HepG2 (cell line): ENCODE data around the gene SKIDA1. TPM values are rescaled to one million over a fixed set of nuclear protein-coding genes. Genes with fewer than 3 reads are reported as not detected.

ENCODE experiments used
- FOXA3 ChIP-seq: IDR thresholded peaks from 2 replicates; pipeline ENCODE4 v1.6.1; 2016; ENCODE audit warnings: missing genetic modification reagents, missing compliant biosample characterization
- GABPB1 ChIP-seq: IDR thresholded peaks from 2 replicates; pipeline ENCODE4 v1.6.1; 2016; ENCODE audit warnings: mild to moderate bottlenecking, missing genetic modification reagents, moderate library complexity, missing compliant biosample characterization
- IKZF4 ChIP-seq: sonication (generic); formaldehyde crosslinking; IDR thresholded peaks from 2 replicates; pipeline ENCODE4 v1.5.1; 2020; ENCODE audit warnings: borderline replicate concordance, mild to moderate bottlenecking, low read depth, missing genetic modification reagents; ENCODE audit errors: not compliant biosample characterization
- KAT2B ChIP-seq: fragments of 150-350 bp; IDR thresholded peaks from 2 replicates; pipeline ENCODE4 v1.6.1; 2014; ENCODE audit warnings: low read depth, low read length, borderline replicate concordance
- MLLT10 ChIP-seq: sonication (generic); formaldehyde crosslinking; IDR thresholded peaks from 2 replicates; pipeline ENCODE4 v1.4.0; 2020; ENCODE audit warnings: missing genetic modification reagents
- POLR2AphosphoS5 ChIP-seq: IDR thresholded peaks from 2 replicates; pipeline ENCODE4 v1.6.1; 2012; ENCODE audit warnings: low read depth, low read length
- SAP130 ChIP-seq: IDR thresholded peaks from 2 replicates; pipeline ENCODE4 v1.6.1; 2016; ENCODE audit warnings: low read depth
- SNAPC2 ChIP-seq: sonication (generic); formaldehyde crosslinking; IDR thresholded peaks from 2 replicates; pipeline ENCODE4 v1.8.1; 2022; ENCODE audit warnings: mild to moderate bottlenecking, missing genetic modification reagents
- SP1 ChIP-seq, 2 experiments: fragments of 450-650 bp in 1 of 2; sonication (generic) in 1 of 2; formaldehyde crosslinking in 1 of 2; IDR thresholded peaks; 2 replicates each; pipeline versions ENCODE4 v1.4.0 to v1.6.1; 2016 to 2020; ENCODE audit warnings: missing genetic modification reagents in 1 of 2
- SPEN ChIP-seq: sonication (generic); formaldehyde crosslinking; IDR thresholded peaks from 2 replicates; pipeline ENCODE4 v1.5.1; 2020; ENCODE audit warnings: low read depth, mild to moderate bottlenecking, missing genetic modification reagents
- TBL1XR1 ChIP-seq: fragments of 150-350 bp; IDR thresholded peaks from 2 replicates; pipeline ENCODE4 v1.6.1; 2014; ENCODE audit warnings: borderline replicate concordance, low read length; ENCODE audit not compliant: partially characterized antibody
- ZFP62 ChIP-seq: sonication (generic); formaldehyde crosslinking; IDR thresholded peaks from 2 replicates; pipeline ENCODE4 v1.4.0; 2020; ENCODE audit warnings: missing genetic modification reagents
- ZKSCAN5 ChIP-seq: sonication (generic); formaldehyde crosslinking; IDR thresholded peaks from 2 replicates; pipeline ENCODE4 v1.5.1; 2020; ENCODE audit warnings: mild to moderate bottlenecking, missing genetic modification reagents
- ZMYM3 ChIP-seq: sonication (generic); formaldehyde crosslinking; IDR thresholded peaks from 2 replicates; pipeline ENCODE4 v1.5.1; 2020; ENCODE audit warnings: mild to moderate bottlenecking, missing genetic modification reagents
- ZNF143 ChIP-seq: sonication (generic); formaldehyde crosslinking; IDR thresholded peaks from 2 replicates; pipeline ENCODE4 v1.4.0; 2020; ENCODE audit warnings: missing genetic modification reagents
- ZNF260 ChIP-seq: sonication (generic); formaldehyde crosslinking; IDR thresholded peaks from 2 replicates; pipeline ENCODE4 v1.4.0; 2020; ENCODE audit warnings: missing genetic modification reagents, low read depth, mild to moderate bottlenecking, borderline replicate concordance
- ZNF296 ChIP-seq: sonication (generic); formaldehyde crosslinking; conservative IDR thresholded peaks from 2 replicates; pipeline ENCODE4 v1.5.0; 2020; ENCODE audit warnings: mild to moderate bottlenecking, missing genetic modification reagents
- ZNF331 ChIP-seq: sonication (generic); formaldehyde crosslinking; IDR thresholded peaks from 2 replicates; pipeline ENCODE4 v1.4.0; 2020; ENCODE audit warnings: missing genetic modification reagents
- ZSCAN30 ChIP-seq: sonication (generic); formaldehyde crosslinking; IDR thresholded peaks from 2 replicates; pipeline ENCODE4 v1.5.0; 2020; ENCODE audit warnings: mild to moderate bottlenecking, missing genetic modification reagents
- polyA plus RNA-seq, 8 experiments: library from polyadenylated mRNA; depleted of rRNA in 3 of 8; stranded (reverse) in 7 of 8; unstranded in 1 of 8; fragments of >200 nt; fragmentation: Illumina TruSeq in 4 of 8; extraction: Trizol in 4 of 8; gene quantifications; 2 replicates each; pipeline versions ENCODE4 v1.2.1 to v1.2.3, GENCODE V29; 2011 to 2016; ENCODE audit warnings: low read depth in 4 of 8, missing spikeins in 1 of 8, mixed read lengths in 1 of 8; ENCODE audit not compliant: insufficient read depth in 1 of 8
- total RNA-seq, 5 experiments: library from RNA; depleted of rRNA; stranded (reverse); fragments of >200 nt; fragmentation: Illumina TruSeq; extraction: Trizol; gene quantifications; 2 replicates each; pipeline ENCODE4 v1.2.3, GENCODE V29; 2016; ENCODE audit warnings: low read depth in 1 of 5
- TF ChIP-seq, protein P1 (sequence below): sonication (generic); formaldehyde crosslinking; IDR thresholded peaks from 2 replicates; pipeline ENCODE4 v1.5.0; 2020; ENCODE audit warnings: mild to moderate bottlenecking, missing genetic modification reagents, borderline replicate concordance
- TF ChIP-seq, protein P2 (sequence below): sonication (generic); formaldehyde crosslinking; IDR thresholded peaks from 2 replicates; pipeline ENCODE4 v1.9.0; 2022; ENCODE audit warnings: missing genetic modification reagents, mild to moderate bottlenecking, borderline replicate concordance
- TF ChIP-seq, protein P3 (sequence below): sonication (generic); formaldehyde crosslinking; IDR thresholded peaks from 2 replicates; pipeline ENCODE4 v1.5.1; 2020; ENCODE audit warnings: missing genetic modification reagents, mild to moderate bottlenecking, borderline replicate concordance
- TF ChIP-seq, protein P4 (sequence below): IDR thresholded peaks from 2 replicates; pipeline ENCODE4 v1.6.1; 2018; ENCODE audit warnings: missing genetic modification reagents, mild to moderate bottlenecking, missing compliant biosample characterization

SKIDA1 gene
- total and polyA plus RNA-seq, 2 of the 13 experiments (the other 11 are each of a cell fraction or from before 2014, with no cell fraction given) = 0.73 to 1.5 TPM

DNA sequence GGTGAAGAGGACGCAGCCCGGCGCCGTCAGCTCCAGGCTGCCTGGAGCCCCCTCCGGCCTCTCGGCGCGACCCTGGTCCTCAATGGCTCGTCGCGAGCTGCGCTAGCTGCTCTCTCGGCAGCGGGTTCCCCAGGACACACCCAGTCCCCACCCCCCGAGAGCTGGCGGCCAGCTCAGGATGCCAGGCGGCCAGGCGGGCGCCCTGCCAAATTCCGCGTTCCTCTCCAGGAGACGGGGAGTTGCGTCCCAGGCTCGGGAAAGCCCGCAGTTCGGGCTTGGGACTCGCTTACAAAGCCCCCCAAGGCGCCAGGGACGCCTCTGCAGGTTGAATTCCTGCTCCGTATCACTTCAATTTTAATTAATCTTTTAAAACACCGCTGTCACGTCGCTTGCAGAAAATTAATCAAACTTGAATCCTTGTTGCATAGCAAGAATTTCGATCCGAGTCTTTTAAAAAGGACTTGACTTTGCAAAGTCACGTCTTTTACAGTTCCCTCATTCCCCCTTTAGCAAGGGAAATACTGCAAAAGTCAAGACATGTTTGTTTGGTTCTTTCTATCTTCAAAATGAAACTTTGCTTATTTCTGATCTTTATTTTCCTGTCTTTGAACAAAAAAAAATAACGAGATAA is 28.2 kb downstream of the SKIDA1 start (continued):
- TF ChIP-seq ZMYM3 (CRISPR knock-in tag) (0 out of 2 replicates have a peak, but pooled peaks have one; percentile 11), ZSCAN30 (CRISPR knock-in tag) (no peak), ZNF143 (CRISPR knock-in tag) (peak; percentile 17; the same call in 1 of the 2 replicates), IKZF4 (CRISPR knock-in tag) (no peak), TBL1XR1 (no peak), ZNF331 (CRISPR knock-in tag) (peak; percentile 59; the same call in 1 of the 2 replicates), SAP130 (CRISPR knock-in tag) (peak; percentile 74), SP1 (IDR thresholded peaks at IDR 0.05) (no peak), SP1 (CRISPR knock-in tag; IDR thresholded peaks at IDR 0.05) (peak; percentile 54; the same call in 1 of the 2 replicates), POLR2AphosphoS5 (peak; percentile 75; the same call in 1 of the 2 replicates), ZNF260 (CRISPR knock-in tag) (no peak), FOXA3 (CRISPR knock-in tag) (peak; percentile 49), ZNF296 (CRISPR knock-in tag) (no peak), ZKSCAN5 (CRISPR knock-in tag) (no peak), MLLT10 (CRISPR knock-in tag) (no peak), ZFP62 (CRISPR knock-in tag) (no peak), KAT2B (no peak), GABPB1 (CRISPR knock-in tag) (peak; percentile 70; the same call in 1 of the 2 replicates), SPEN (CRISPR knock-in tag) (peak; percentile 66), SNAPC2 (CRISPR knock-in tag) (no peak)
- TF ChIP-seq, protein P1, sequence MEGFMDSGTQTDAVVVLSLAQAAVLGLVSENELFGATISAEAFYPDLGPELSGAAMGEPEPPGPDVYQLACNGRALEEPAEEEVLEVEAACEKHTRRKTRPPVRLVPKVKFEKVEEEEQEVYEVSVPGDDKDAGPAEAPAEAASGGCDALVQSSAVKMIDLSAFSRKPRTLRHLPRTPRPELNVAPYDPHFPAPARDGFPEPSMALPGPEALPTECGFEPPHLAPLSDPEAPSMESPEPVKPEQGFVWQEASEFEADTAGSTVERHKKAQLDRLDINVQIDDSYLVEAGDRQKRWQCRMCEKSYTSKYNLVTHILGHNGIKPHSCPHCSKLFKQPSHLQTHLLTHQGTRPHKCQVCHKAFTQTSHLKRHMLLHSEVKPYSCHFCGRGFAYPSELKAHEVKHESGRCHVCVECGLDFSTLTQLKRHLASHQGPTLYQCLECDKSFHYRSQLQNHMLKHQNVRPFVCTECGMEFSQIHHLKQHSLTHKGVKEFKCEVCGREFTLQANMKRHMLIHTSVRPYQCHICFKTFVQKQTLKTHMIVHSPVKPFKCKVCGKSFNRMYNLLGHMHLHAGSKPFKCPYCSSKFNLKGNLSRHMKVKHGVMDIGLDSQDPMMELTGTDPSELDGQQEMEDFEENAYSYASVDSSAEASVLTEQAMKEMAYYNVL = 0 out of 2 replicates have a peak, but pooled peaks have one; percentile 23
- TF ChIP-seq, protein P2, sequence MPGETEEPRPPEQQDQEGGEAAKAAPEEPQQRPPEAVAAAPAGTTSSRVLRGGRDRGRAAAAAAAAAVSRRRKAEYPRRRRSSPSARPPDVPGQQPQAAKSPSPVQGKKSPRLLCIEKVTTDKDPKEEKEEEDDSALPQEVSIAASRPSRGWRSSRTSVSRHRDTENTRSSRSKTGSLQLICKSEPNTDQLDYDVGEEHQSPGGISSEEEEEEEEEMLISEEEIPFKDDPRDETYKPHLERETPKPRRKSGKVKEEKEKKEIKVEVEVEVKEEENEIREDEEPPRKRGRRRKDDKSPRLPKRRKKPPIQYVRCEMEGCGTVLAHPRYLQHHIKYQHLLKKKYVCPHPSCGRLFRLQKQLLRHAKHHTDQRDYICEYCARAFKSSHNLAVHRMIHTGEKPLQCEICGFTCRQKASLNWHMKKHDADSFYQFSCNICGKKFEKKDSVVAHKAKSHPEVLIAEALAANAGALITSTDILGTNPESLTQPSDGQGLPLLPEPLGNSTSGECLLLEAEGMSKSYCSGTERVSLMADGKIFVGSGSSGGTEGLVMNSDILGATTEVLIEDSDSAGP (CRISPR knock-in tag) = peak; percentile 87
- TF ChIP-seq, protein P3, sequence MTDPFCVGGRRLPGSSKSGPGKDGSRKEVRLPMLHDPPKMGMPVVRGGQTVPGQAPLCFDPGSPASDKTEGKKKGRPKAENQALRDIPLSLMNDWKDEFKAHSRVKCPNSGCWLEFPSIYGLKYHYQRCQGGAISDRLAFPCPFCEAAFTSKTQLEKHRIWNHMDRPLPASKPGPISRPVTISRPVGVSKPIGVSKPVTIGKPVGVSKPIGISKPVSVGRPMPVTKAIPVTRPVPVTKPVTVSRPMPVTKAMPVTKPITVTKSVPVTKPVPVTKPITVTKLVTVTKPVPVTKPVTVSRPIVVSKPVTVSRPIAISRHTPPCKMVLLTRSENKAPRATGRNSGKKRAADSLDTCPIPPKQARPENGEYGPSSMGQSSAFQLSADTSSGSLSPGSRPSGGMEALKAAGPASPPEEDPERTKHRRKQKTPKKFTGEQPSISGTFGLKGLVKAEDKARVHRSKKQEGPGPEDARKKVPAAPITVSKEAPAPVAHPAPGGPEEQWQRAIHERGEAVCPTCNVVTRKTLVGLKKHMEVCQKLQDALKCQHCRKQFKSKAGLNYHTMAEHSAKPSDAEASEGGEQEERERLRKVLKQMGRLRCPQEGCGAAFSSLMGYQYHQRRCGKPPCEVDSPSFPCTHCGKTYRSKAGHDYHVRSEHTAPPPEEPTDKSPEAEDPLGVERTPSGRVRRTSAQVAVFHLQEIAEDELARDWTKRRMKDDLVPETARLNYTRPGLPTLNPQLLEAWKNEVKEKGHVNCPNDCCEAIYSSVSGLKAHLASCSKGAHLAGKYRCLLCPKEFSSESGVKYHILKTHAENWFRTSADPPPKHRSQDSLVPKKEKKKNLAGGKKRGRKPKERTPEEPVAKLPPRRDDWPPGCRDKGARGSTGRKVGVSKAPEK (CRISPR knock-in tag) = 0 out of 2 replicates have a peak, but pooled peaks have one; percentile 11
- TF ChIP-seq, protein P4, sequence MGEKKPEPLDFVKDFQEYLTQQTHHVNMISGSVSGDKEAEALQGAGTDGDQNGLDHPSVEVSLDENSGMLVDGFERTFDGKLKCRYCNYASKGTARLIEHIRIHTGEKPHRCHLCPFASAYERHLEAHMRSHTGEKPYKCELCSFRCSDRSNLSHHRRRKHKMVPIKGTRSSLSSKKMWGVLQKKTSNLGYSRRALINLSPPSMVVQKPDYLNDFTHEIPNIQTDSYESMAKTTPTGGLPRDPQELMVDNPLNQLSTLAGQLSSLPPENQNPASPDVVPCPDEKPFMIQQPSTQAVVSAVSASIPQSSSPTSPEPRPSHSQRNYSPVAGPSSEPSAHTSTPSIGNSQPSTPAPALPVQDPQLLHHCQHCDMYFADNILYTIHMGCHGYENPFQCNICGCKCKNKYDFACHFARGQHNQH (CRISPR knock-in tag) = peak; percentile 74; the same call in 1 of the 2 replicates
